PC-3 (cell line): Measurements from ENCODE around the gene CD177.

Experiments
- CTCF ChIP-seq: fragments of 300-600 bp; sonication (generic); conservative IDR thresholded peaks from 2 replicates; pipeline ENCODE4 v1.5.1; 2017; ENCODE audit warnings: antibody characterized with exemption, low read depth, mild to moderate bottlenecking, low read length
- EZH2 ChIP-seq: fragments of 300-600 bp; sonication (generic); IDR thresholded peaks from one replicate; pipeline ENCODE4 v1.6.1; 2017; ENCODE audit warnings: antibody characterized with exemption, mild to moderate bottlenecking, low read length; ENCODE audit not compliant: unreplicated experiment
- EZH2phosphoT487 ChIP-seq: fragments of 300-600 bp; sonication (generic); IDR thresholded peaks from 2 replicates; pipeline ENCODE4 v1.6.1; 2018; ENCODE audit warnings: mild to moderate bottlenecking, antibody characterized with exemption, low read length, borderline replicate concordance

- TF ChIP-seq CTCF (no peak), EZH2 (no peak), EZH2phosphoT487 (no peak)
Measured at GRCh38 chr19:43318203-43318602, 35.3 kb upstream of the CD177 start.
